ENCODE data around the gene STPG2. TPM values are rescaled to one million over a fixed set of nuclear protein-coding genes. Genes with fewer than 3 reads are reported as not detected.

Gene STPG2
- total and polyA plus RNA-seq, 2 donors (not counting 1 experiment from before 2014, with no cell fraction given): 0.13 to 0.49 TPM

DNA sequence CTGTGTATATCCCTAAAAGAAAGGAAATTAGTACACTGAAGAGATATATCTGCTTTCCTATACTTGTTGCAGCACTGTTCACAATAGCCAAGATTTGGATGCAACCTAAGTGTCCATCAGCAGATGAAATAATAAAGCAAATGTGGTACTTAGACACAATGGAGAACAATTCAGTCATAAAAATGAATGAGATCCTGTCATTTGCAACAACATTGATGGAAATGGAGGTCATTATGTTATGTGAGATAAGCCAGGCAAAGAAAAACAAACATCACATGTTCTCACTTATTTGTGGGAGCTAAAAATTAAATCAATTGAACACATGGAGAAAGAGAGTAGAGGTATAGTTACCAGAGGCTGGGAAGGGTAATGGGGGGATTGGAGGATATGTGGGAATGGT is 611.9 kb downstream of the STPG2 start:
- Mint-ChIP-seq H3K9me3 (ENCODE audit: insufficient read depth) (peaks cover 4% of the 10 kb centered on the region), H3K4me3 (no peak overlapping the region), H3K4me1 (no peaks in the 10 kb centered on the region), H3K27me3 (no peaks in the 10 kb centered on the region), H3K27ac (no peak overlapping the region)
- H3K27ac ChIP-seq (ENCODE audit: low read length in 2 of 2): no peak overlapping the region
- H3K36me3 ChIP-seq (replicated peaks in 1 of 2; ENCODE audit: control extremely low read depth in 1 of 2, control insufficient read depth in 1 of 2, extremely low read depth in 1 of 2, insufficient read depth in 2 of 2, low read length in 1 of 2): no peaks in the 10 kb centered on the region
- no peaks in the 10 kb centered on the region for H3K4me1 ChIP-seq (ENCODE audit: control insufficient read depth in 2 of 2, insufficient read depth in 2 of 2, low read length in 2 of 2)
- H3K79me2 ChIP-seq (ENCODE audit: control insufficient read depth, insufficient read depth, low read length): no peaks in the 10 kb centered on the region
- ATAC-seq (ENCODE audit: low read depth) (no peak), DNase-seq (no peak)
- H3K9me3 ChIP-seq (ENCODE audit: control extremely low read depth in 1 of 3, control insufficient read depth in 2 of 3, insufficient read depth in 1 of 3, low read length in 2 of 3): no peaks in the 10 kb centered on the region
- CTCF ChIA-PET: no interaction called here
- intact Hi-C loops (cut with micrococcal nuclease): no loop called here
- no peak for TF ChIP-seq EZH2 (IDR thresholded peaks at IDR 0.05; ENCODE audit: borderline replicate concordance, insufficient read depth, low read depth, low read length, poor library complexity, severe bottlenecking)
- TF ChIP-seq, protein P1, sequence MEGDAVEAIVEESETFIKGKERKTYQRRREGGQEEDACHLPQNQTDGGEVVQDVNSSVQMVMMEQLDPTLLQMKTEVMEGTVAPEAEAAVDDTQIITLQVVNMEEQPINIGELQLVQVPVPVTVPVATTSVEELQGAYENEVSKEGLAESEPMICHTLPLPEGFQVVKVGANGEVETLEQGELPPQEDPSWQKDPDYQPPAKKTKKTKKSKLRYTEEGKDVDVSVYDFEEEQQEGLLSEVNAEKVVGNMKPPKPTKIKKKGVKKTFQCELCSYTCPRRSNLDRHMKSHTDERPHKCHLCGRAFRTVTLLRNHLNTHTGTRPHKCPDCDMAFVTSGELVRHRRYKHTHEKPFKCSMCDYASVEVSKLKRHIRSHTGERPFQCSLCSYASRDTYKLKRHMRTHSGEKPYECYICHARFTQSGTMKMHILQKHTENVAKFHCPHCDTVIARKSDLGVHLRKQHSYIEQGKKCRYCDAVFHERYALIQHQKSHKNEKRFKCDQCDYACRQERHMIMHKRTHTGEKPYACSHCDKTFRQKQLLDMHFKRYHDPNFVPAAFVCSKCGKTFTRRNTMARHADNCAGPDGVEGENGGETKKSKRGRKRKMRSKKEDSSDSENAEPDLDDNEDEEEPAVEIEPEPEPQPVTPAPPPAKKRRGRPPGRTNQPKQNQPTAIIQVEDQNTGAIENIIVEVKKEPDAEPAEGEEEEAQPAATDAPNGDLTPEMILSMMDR (IDR thresholded peaks at IDR 0.05): no peak
- no peak overlapping the region for H2AFZ ChIP-seq (ENCODE audit: insufficient read depth, low read depth, low read length, poor library complexity, severe bottlenecking)
- H3K9ac ChIP-seq (ENCODE audit: low read length): no peak overlapping the region
- no peaks in the 10 kb centered on the region for H3K27me3 ChIP-seq (replicated peaks in 1 of 4; ENCODE audit: control extremely low read depth in 1 of 4, control insufficient read depth in 3 of 4, insufficient read depth in 4 of 4, low read length in 3 of 4)
- no peak overlapping the region for H3K4me2 ChIP-seq (replicated peaks; ENCODE audit: low read depth, low read length, poor library complexity, severe bottlenecking)
- POLR2A ChIA-PET: no interaction called here
- no peaks in the 10 kb centered on the region for H4K20me1 ChIP-seq (ENCODE audit: control insufficient read depth, insufficient read depth, low read length, poor library complexity, severe bottlenecking)
- H3K4me3 ChIP-seq (ENCODE audit: control extremely low read depth in 1 of 5, extremely low read depth in 1 of 5, insufficient read depth in 1 of 5, low read depth in 2 of 5, low read length in 4 of 5): no peak overlapping the region

DNA sequence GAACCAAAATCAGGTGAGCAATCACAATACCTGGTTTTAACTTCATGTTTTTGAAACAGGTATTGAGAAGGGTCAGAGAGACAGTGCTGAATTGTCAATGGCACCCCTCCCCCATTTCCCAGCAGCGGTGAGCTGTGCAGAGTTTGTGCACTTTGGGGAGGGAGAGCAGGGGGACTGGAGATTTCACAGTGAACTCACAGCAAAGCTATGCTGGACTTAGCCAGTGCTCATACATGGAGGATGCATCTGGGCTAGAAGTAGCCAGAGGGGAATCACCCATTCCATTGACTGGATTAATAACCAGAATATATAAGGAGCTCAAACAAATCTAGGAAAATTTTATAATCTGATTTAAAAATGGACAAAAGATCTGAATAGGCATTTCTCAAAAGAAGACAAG is 612.6 kb downstream of the STPG2 start:
- no peaks in the 10 kb centered on the region for H3K4me1 Mint-ChIP-seq
- H3K9me3 ChIP-seq (ENCODE audit: control extremely low read depth in 1 of 3, control insufficient read depth in 2 of 3, insufficient read depth in 1 of 3, low read length in 2 of 3): no peaks in the 10 kb centered on the region
- no peak overlapping the region for H3K4me3 Mint-ChIP-seq
- ChIA-PET CTCF (no interaction called here), POLR2A (no interaction called here)
- H3K9me3 Mint-ChIP-seq (ENCODE audit: insufficient read depth): peaks cover 4% of the 10 kb centered on the region
- no peaks in the 10 kb centered on the region for H4K20me1 ChIP-seq (ENCODE audit: control insufficient read depth, insufficient read depth, low read length, poor library complexity, severe bottlenecking)
- H3K9ac ChIP-seq (ENCODE audit: low read length): no peak overlapping the region
- no peak for ATAC-seq (ENCODE audit: low read depth)
- H3K79me2 ChIP-seq (ENCODE audit: control insufficient read depth, insufficient read depth, low read length): no peaks in the 10 kb centered on the region
- no peak for DNase-seq
- no peaks in the 10 kb centered on the region for H3K36me3 ChIP-seq (replicated peaks in 1 of 2; ENCODE audit: control extremely low read depth in 1 of 2, control insufficient read depth in 1 of 2, extremely low read depth in 1 of 2, insufficient read depth in 2 of 2, low read length in 1 of 2)
- H3K27me3 Mint-ChIP-seq: no peaks in the 10 kb centered on the region
- no peak overlapping the region for H3K27ac Mint-ChIP-seq
- H2AFZ ChIP-seq (ENCODE audit: insufficient read depth, low read depth, low read length, poor library complexity, severe bottlenecking): no peak overlapping the region
- intact Hi-C loops (cut with micrococcal nuclease): no loop called here
- H3K4me3 ChIP-seq (ENCODE audit: control extremely low read depth in 1 of 5, extremely low read depth in 1 of 5, insufficient read depth in 1 of 5, low read depth in 2 of 5, low read length in 4 of 5): no peak overlapping the region
- H3K27ac ChIP-seq (ENCODE audit: low read length in 2 of 2): no peak overlapping the region
- no peaks in the 10 kb centered on the region for H3K4me1 ChIP-seq (ENCODE audit: control insufficient read depth in 2 of 2, insufficient read depth in 2 of 2, low read length in 2 of 2)
- TF ChIP-seq EZH2 (IDR thresholded peaks at IDR 0.05; ENCODE audit: borderline replicate concordance, insufficient read depth, low read depth, low read length, poor library complexity, severe bottlenecking): no peak
- TF ChIP-seq, protein P1 (IDR thresholded peaks at IDR 0.05): no peak
- no CpG with 5 or more reads among the region's 1 CpG for WGBS (ENCODE audit: insufficient coverage)
- no peaks in the 10 kb centered on the region for H3K27me3 ChIP-seq (replicated peaks in 1 of 4; ENCODE audit: control extremely low read depth in 1 of 4, control insufficient read depth in 3 of 4, insufficient read depth in 4 of 4, low read length in 3 of 4)
- no peak overlapping the region for H3K4me2 ChIP-seq (replicated peaks; ENCODE audit: low read depth, low read length, poor library complexity, severe bottlenecking)

Data from B cell (primary cell).